ENCODE measurements around the gene MINDY4. TPM values are rescaled to one million over a fixed set of nuclear protein-coding genes. Genes with fewer than 3 reads are reported as not detected.

The MINDY4 gene
- total and polyA plus RNA-seq, 7 experiments from 2014 or later: 0.41 to 1.5 (median 0.91) TPM

DNA sequence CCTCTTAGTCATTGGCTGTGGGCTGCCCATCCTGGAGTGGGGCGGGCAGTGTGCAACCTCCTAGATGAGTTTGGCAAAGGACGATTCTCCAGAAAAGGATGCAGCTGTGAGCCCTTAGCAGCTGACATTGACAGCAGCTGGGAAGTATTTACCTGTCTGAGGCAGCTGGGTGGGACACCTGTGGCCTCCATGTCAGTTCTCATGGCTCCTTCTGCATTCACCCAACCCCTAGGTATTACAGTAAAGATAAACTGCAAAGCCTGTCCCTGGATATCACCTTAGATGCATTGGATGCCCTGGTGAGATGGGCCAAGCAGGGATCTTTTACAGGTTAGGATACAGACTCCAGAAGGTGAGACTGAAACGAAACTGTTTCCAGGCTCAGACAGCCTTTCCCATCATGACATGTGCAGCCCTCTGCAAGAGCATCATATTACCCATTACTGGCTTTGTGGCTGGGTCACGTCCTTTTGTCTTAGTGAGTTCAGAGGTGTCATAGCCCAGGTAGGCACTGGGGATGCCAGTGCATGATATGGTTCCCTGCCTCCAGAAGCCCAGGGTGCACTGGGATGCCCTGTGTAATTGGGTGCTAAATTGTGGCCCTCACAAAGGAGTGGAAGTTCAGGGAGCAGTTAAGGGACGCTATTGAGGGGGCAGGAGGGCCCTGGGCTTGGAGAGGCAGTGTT lies 28.9 kb downstream of the MINDY4 start:
- POLR2A ChIA-PET: no interaction called here
- H3K27ac Mint-ChIP-seq: no peak overlapping the region
- Histone ChIP-seq H3K27ac (ENCODE audit: low read depth, low read length) (no peak overlapping the region), H3K36me3 (ENCODE audit: control insufficient read depth in 2 of 3, insufficient read depth in 3 of 3, low read length in 3 of 3) (no peaks in the 10 kb centered on the region), H3K4me1 (ENCODE audit: control insufficient read depth in 2 of 2, insufficient read depth in 2 of 2, low read length in 2 of 2) (peaks cover 0 to 6% of the 10 kb centered on the region in 2 donors), H3K9me3 (ENCODE audit: control insufficient read depth in 2 of 3, low read length in 3 of 3) (no peaks in the 10 kb centered on the region), H3K4me3 (ENCODE audit: low read length) (no peak overlapping the region), H3K27me3 (ENCODE audit: control insufficient read depth in 2 of 2, insufficient read depth in 2 of 2, low read length in 2 of 2) (no peaks in the 10 kb centered on the region)
- DNase-seq: no peak
- no peaks in the 10 kb centered on the region for H3K36me3 Mint-ChIP-seq
- no peak for ATAC-seq
- peaks cover 0 to 35% (median 4%) of the 10 kb centered on the region in 7 donors for H3K4me1 Mint-ChIP-seq
- H3K9me3 Mint-ChIP-seq: no peaks in the 10 kb centered on the region
- H3K27me3 Mint-ChIP-seq: peaks cover 0 to 7% (median 0%) of the 10 kb centered on the region in 5 donors
- CTCF ChIA-PET: interaction anchor here (1.4 kb wide), 1 partner anchor 322 kb away, joined by 6 read pairs; no protein-coding TSS in a partner anchor
- intact Hi-C loops (cut with micrococcal nuclease): loop anchor here (1.0 to 10.0 kb wide), 4 partner anchors 175 to 1675 kb away; no protein-coding TSS in a partner anchor
- H3K4me3 Mint-ChIP-seq: no peak overlapping the region

DNA sequence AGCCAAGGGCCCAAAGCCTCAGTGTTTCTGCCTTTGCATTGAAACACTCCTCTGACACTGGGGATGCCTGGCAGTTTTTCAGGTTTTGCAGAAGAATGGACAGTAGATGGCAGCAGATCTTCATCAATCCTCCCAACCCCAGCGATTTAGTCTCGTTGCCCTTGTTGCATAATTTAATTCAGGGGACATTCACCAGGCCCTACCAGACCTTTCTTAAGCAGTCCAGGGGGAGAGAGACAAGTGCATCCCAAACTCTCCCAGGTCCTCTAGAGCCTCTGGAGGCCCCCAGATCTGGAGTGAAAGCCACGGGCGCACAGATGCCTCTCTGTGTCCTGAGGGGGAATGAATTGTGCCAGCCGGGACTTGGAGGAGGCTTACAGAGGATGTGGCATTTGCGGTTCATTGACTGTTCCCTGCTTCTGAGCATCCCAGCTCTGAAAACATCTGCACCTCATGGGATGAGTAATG lies 29.6 kb downstream of the MINDY4 start:
- no peak overlapping the region for H3K4me3 Mint-ChIP-seq
- H3K27ac Mint-ChIP-seq: no peak overlapping the region
- H3K4me1 Mint-ChIP-seq: peaks cover 0 to 30% (median 4%) of the 10 kb centered on the region in 7 donors
- H3K9me3 Mint-ChIP-seq: no peaks in the 10 kb centered on the region
- no peaks in the 10 kb centered on the region for H3K36me3 Mint-ChIP-seq
- no peaks in the 10 kb centered on the region for H3K36me3 ChIP-seq (ENCODE audit: control insufficient read depth in 2 of 3, insufficient read depth in 3 of 3, low read length in 3 of 3)
- POLR2A ChIA-PET: no interaction called here
- intact Hi-C loops (cut with micrococcal nuclease): loop anchor here (1.0 to 10.0 kb wide), 4 partner anchors 174 to 1674 kb away; no protein-coding TSS in a partner anchor
- no peaks in the 10 kb centered on the region for H3K9me3 ChIP-seq (ENCODE audit: control insufficient read depth in 2 of 3, low read length in 3 of 3)
- no peak overlapping the region for H3K4me3 ChIP-seq (ENCODE audit: low read length)
- H3K4me1 ChIP-seq (ENCODE audit: control insufficient read depth in 2 of 2, insufficient read depth in 2 of 2, low read length in 2 of 2): peaks cover 0 to 6% of the 10 kb centered on the region in 2 donors
- CTCF ChIA-PET: interaction anchor here (1.6 kb wide), 1 partner anchor 322 kb away, joined by 9 read pairs; no protein-coding TSS in a partner anchor
- peaks cover 0 to 8% (median 0%) of the 10 kb centered on the region in 5 donors for H3K27me3 Mint-ChIP-seq
- DNase-seq: peak in 7 of 9 donors; percentile 7 to 59 (median 48)
- H3K27ac ChIP-seq (ENCODE audit: low read depth, low read length): no peak overlapping the region
- no peaks in the 10 kb centered on the region for H3K27me3 ChIP-seq (ENCODE audit: control insufficient read depth in 2 of 2, insufficient read depth in 2 of 2, low read length in 2 of 2)
- peak; percentile 54 for ATAC-seq

DNA sequence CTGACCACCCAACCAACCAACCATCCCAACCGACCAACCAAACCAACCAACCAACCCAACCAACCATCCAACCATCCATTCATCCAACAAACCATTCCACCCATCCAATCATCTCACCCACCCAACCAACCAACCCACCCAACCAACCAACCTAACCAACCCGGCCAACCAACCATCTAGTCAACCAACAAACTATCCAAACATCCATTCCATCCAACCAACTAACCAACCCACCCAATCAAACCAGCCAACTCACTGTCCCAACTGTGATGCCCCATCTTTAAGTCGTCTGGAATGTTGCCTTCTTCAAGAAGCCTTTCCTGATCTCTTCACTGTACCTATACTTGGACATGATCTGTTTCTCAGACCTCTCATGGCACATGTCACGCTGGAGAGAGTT lies 31.6 kb downstream of the MINDY4 start:
- H3K36me3 Mint-ChIP-seq: no peaks in the 10 kb centered on the region
- ATAC-seq (no peak), DNase-seq (no peak)
- Histone ChIP-seq H3K9me3 (ENCODE audit: control insufficient read depth in 2 of 3, low read length in 3 of 3) (no peaks in the 10 kb centered on the region), H3K4me1 (ENCODE audit: control insufficient read depth in 2 of 2, insufficient read depth in 2 of 2, low read length in 2 of 2) (peaks cover 0 to 6% of the 10 kb centered on the region in 2 donors), H3K27me3 (ENCODE audit: control insufficient read depth in 2 of 2, insufficient read depth in 2 of 2, low read length in 2 of 2) (no peaks in the 10 kb centered on the region), H3K4me3 (ENCODE audit: low read length) (no peak overlapping the region), H3K36me3 (ENCODE audit: control insufficient read depth in 2 of 3, insufficient read depth in 3 of 3, low read length in 3 of 3) (no peaks in the 10 kb centered on the region), H3K27ac (ENCODE audit: low read depth, low read length) (no peak overlapping the region)
- no peaks in the 10 kb centered on the region for H3K9me3 Mint-ChIP-seq
- H3K27ac Mint-ChIP-seq: no peak overlapping the region
- ChIA-PET CTCF (interaction anchor here (1.7 kb wide), 1 partner anchor 320 kb away, joined by 4 read pairs; no protein-coding TSS in a partner anchor), POLR2A (no interaction called here)
- peaks cover 0 to 8% (median 0%) of the 10 kb centered on the region in 5 donors for H3K27me3 Mint-ChIP-seq
- intact Hi-C loops (cut with micrococcal nuclease): loop anchor here (5.0 to 10.0 kb wide), 2 partner anchors 684 to 1672 kb away; no protein-coding TSS in a partner anchor
- peaks cover 0 to 10% (median 0%) of the 10 kb centered on the region in 7 donors for H3K4me1 Mint-ChIP-seq
- H3K4me3 Mint-ChIP-seq: no peak overlapping the region

DNA sequence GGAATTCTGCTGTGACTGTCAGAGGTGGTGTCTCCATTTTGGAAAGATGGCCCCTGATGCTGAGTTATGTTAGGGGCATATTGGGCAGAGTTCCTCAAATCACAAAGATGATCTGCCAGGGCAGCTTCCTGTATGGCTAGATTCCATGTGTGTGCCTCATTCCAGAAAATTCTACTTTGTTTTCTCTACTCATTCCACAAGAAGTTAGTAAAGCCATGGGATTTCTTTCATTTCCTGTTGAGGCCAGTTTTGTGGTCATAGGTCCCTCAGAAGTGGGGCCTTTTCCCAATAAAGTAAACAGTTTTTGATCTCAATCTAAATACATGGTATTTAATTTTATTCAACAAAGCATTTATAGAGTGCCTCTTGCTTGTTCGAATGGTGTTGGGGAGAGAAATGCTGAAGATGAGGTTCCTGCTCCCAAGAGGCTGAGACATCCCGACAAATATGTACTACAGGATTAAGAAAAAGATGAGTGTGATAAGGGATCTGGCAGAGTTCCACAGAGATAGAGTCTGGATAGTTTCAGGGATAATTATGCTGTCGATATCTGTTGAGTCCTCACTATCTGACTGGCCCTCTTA lies 33.0 kb downstream of the MINDY4 start:
- Histone ChIP-seq H3K4me3 (ENCODE audit: low read length) (no peak overlapping the region), H3K36me3 (ENCODE audit: control insufficient read depth in 2 of 3, insufficient read depth in 3 of 3, low read length in 3 of 3) (no peaks in the 10 kb centered on the region), H3K27ac (ENCODE audit: low read depth, low read length) (no peak overlapping the region), H3K9me3 (ENCODE audit: control insufficient read depth in 2 of 3, low read length in 3 of 3) (no peaks in the 10 kb centered on the region), H3K27me3 (ENCODE audit: control insufficient read depth in 2 of 2, insufficient read depth in 2 of 2, low read length in 2 of 2) (no peaks in the 10 kb centered on the region), H3K4me1 (ENCODE audit: control insufficient read depth in 2 of 2, insufficient read depth in 2 of 2, low read length in 2 of 2) (peaks cover 0 to 6% of the 10 kb centered on the region in 2 donors)
- no peak overlapping the region for H3K27ac Mint-ChIP-seq
- intact Hi-C loops (cut with micrococcal nuclease): loop anchor here (5.0 to 10.0 kb wide), 2 partner anchors 683 to 1671 kb away; no protein-coding TSS in a partner anchor
- H3K36me3 Mint-ChIP-seq: peaks cover 0 to 3% (median 0%) of the 10 kb centered on the region in 5 donors
- no peak for DNase-seq
- no peak for ATAC-seq
- ChIA-PET POLR2A (no interaction called here), CTCF (interaction anchor here (1.7 kb wide), 1 partner anchor 318 kb away, joined by 4 read pairs; no protein-coding TSS in a partner anchor)
- no peaks in the 10 kb centered on the region for H3K9me3 Mint-ChIP-seq
- no peak overlapping the region for H3K4me3 Mint-ChIP-seq
- H3K4me1 Mint-ChIP-seq: peaks cover 0 to 10% (median 0%) of the 10 kb centered on the region in 7 donors
- H3K27me3 Mint-ChIP-seq: peaks cover 0 to 8% (median 0%) of the 10 kb centered on the region in 5 donors

DNA sequence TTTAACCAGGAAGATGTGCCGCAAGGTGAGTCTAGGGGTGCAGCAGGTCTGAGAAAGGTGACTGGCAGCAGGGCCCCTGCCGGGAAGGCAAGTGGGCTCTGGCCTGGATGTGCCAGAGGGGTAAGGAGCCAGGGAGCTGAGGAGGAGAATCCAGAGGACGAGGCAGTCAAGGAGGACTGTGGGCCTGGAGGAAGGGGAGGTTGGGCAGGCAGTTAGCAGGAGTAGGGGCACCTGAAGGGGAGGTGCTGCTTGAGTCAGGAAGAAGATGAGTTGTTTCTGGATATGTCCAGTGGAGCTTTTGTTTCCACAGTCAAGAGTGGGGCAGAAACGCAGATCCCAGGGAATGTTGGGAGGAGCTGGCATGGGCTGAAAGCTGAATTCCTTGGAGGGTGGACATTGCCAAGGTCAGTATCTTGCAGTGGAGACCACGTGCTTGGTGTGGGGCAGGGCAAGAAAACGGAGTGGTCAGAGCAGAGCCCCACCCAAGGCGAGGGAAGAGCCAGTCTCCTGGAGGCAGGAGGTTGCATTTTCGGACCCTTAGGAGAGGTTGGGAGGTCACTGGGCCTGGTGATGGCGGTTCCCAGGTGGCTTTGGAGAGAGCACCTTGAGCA lies 34.0 kb downstream of the MINDY4 start:
- H3K4me3 ChIP-seq (ENCODE audit: low read length): no peak overlapping the region
- Mint-ChIP-seq H3K4me3 (no peak overlapping the region), H3K9me3 (no peaks in the 10 kb centered on the region), H3K27me3 (peaks cover 0 to 8% (median 0%) of the 10 kb centered on the region in 5 donors), H3K27ac (no peak overlapping the region), H3K36me3 (peaks cover 0 to 3% (median 0%) of the 10 kb centered on the region in 5 donors), H3K4me1 (peaks cover 0 to 10% (median 0%) of the 10 kb centered on the region in 7 donors)
- peaks cover 0 to 6% of the 10 kb centered on the region in 2 donors for H3K4me1 ChIP-seq (ENCODE audit: control insufficient read depth in 2 of 2, insufficient read depth in 2 of 2, low read length in 2 of 2)
- H3K9me3 ChIP-seq (ENCODE audit: control insufficient read depth in 2 of 3, low read length in 3 of 3): no peaks in the 10 kb centered on the region
- H3K27ac ChIP-seq (ENCODE audit: low read depth, low read length): no peak overlapping the region
- DNase-seq (no peak), ATAC-seq (no peak)
- H3K27me3 ChIP-seq (ENCODE audit: control insufficient read depth in 2 of 2, insufficient read depth in 2 of 2, low read length in 2 of 2): no peaks in the 10 kb centered on the region
- intact Hi-C loops (cut with micrococcal nuclease): loop anchor here in 1 of 2 donors (10.0 kb wide), 1 partner anchor 1670 kb away; no protein-coding TSS in a partner anchor
- ChIA-PET CTCF (no interaction called here), POLR2A (no interaction called here)
- no peaks in the 10 kb centered on the region for H3K36me3 ChIP-seq (ENCODE audit: control insufficient read depth in 2 of 3, insufficient read depth in 3 of 3, low read length in 3 of 3)

DNA sequence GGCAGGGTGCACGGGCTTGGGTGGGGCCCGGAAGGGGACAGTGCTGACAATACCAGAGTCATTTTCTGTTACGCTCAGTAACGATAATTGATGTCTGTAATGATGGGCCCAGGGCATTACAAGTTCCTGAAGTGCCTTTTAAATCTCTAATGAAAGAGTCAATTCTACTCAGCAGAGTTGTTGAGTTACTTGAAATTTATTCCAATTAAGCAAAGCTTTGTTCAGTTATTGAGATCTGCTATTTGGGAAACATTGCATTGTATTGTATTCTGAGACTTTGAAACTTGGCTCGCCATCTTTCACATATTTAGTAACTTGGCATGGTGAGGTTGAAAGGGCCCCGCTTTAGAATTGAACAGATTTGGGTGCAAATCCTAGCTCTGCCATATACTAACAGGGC lies 34.7 kb downstream of the MINDY4 start:
- peaks cover 0 to 3% (median 0%) of the 10 kb centered on the region in 5 donors for H3K36me3 Mint-ChIP-seq
- DNase-seq (no peak), ATAC-seq (no peak)
- peaks cover 0 to 4% (median 0%) of the 10 kb centered on the region in 7 donors for H3K4me1 Mint-ChIP-seq
- Histone ChIP-seq H3K27me3 (ENCODE audit: control insufficient read depth in 2 of 2, insufficient read depth in 2 of 2, low read length in 2 of 2) (no peaks in the 10 kb centered on the region), H3K4me1 (ENCODE audit: control insufficient read depth in 2 of 2, insufficient read depth in 2 of 2, low read length in 2 of 2) (peaks cover 0 to 3% of the 10 kb centered on the region in 2 donors), H3K9me3 (ENCODE audit: control insufficient read depth in 2 of 3, low read length in 3 of 3) (no peaks in the 10 kb centered on the region), H3K36me3 (ENCODE audit: control insufficient read depth in 2 of 3, insufficient read depth in 3 of 3, low read length in 3 of 3) (no peaks in the 10 kb centered on the region), H3K4me3 (ENCODE audit: low read length) (no peak overlapping the region), H3K27ac (ENCODE audit: low read depth, low read length) (no peak overlapping the region)
- no peak overlapping the region for H3K27ac Mint-ChIP-seq
- no peaks in the 10 kb centered on the region for H3K9me3 Mint-ChIP-seq
- ChIA-PET CTCF (no interaction called here), POLR2A (no interaction called here)
- intact Hi-C loops (cut with micrococcal nuclease): loop anchor here in 1 of 2 donors (10.0 kb wide), 1 partner anchor 1669 kb away; no protein-coding TSS in a partner anchor
- no peak overlapping the region for H3K4me3 Mint-ChIP-seq
- H3K27me3 Mint-ChIP-seq: peaks cover 0 to 8% (median 0%) of the 10 kb centered on the region in 5 donors
